ENCODE measurements around the gene CASKIN2. TPM values are rescaled to one million over a fixed set of nuclear protein-coding genes. Genes with fewer than 3 reads are reported as not detected.

Gene CASKIN2
- total and polyA plus RNA-seq, 2 experiments from 2014 or later: 18.1 to 31.2 TPM

DNA sequence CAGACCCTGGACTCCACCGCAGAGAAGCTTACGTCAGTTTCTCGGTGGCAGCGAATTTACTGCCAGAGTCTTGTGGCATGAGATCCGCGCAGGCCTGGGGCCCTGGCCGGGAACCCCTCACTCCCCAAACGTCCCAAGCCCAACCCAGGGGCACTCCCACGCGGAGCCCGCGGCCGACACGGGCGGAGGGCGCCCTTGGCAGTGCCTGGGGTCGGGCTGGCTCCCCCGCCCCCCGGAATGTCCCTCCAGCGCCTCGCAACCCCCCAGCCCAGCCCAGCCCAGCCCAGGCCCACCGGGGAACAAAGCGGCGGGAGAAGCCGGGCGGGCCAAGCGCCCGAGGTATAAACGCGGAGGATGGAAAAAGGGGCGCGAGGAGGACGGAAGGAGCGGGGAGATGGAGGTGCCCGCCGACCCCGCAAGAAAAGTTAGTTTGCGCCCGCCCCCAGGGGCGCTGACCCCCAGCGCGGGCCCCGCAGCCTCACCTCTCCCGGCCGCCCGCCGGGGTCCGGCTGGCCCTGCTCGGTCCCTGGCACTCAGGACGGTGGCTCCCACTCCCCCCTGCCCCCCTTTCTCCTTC lies 330 bp downstream of the CASKIN2 start:
- peak in 1 of 2 donors; percentile 56 for DNase-seq (ENCODE audit: low read depth in 1 of 2, low spot score in 1 of 2)
- peaks cover 26% of the 10 kb centered on the region for H3K4me1 ChIP-seq (ENCODE audit: low read depth)
- H3K4me3 ChIP-seq: peak overlapping the region; percentile 50
- TF ChIP-seq, protein P1, sequence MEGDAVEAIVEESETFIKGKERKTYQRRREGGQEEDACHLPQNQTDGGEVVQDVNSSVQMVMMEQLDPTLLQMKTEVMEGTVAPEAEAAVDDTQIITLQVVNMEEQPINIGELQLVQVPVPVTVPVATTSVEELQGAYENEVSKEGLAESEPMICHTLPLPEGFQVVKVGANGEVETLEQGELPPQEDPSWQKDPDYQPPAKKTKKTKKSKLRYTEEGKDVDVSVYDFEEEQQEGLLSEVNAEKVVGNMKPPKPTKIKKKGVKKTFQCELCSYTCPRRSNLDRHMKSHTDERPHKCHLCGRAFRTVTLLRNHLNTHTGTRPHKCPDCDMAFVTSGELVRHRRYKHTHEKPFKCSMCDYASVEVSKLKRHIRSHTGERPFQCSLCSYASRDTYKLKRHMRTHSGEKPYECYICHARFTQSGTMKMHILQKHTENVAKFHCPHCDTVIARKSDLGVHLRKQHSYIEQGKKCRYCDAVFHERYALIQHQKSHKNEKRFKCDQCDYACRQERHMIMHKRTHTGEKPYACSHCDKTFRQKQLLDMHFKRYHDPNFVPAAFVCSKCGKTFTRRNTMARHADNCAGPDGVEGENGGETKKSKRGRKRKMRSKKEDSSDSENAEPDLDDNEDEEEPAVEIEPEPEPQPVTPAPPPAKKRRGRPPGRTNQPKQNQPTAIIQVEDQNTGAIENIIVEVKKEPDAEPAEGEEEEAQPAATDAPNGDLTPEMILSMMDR (IDR thresholded peaks at IDR 0.05; ENCODE audit: low read depth, low read length): no peak
- H3K27ac ChIP-seq: peak overlapping the region; percentile 59
- H3K36me3 ChIP-seq: no peaks in the 10 kb centered on the region
- H3K27me3 ChIP-seq: no peaks in the 10 kb centered on the region
- H3K9me3 ChIP-seq (ENCODE audit: low read depth): no peaks in the 10 kb centered on the region

DNA sequence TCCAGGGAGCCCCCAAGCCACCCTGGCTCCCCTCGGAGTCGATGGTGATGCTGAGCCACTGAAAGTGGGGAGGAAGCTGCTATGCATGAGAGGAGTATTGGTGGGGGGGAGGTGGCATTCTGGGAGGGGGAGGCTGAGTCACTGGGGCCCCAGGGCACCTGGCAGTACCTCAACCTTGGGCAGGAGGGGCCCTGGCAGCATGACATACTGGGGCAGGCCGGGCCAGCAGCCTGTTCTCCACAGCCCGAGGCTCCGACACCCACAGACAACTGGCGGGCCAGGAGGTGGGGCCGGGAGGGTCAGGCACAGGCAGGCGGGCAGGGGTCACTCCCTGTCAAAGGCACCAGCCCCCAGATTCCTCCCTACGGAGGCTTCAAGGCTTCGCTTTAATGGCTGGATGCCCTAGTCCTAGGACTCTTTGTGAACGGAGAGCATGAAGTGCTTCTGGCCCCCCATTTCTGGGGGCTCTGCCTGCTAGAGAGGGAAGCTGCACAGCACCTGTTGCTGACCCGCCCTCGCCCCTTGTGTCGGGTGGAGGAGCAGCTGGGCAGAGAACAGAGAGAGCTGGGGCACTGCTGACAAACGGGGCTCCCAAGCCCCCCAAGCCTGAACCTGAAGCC lies 928 bp downstream of the CASKIN2 start:
- Histone ChIP-seq H3K27ac (no peak overlapping the region), H3K4me1 (ENCODE audit: low read depth) (peaks cover 26% of the 10 kb centered on the region)
- TF ChIP-seq, protein P1 (IDR thresholded peaks at IDR 0.05; ENCODE audit: low read depth, low read length): no peak

DNA sequence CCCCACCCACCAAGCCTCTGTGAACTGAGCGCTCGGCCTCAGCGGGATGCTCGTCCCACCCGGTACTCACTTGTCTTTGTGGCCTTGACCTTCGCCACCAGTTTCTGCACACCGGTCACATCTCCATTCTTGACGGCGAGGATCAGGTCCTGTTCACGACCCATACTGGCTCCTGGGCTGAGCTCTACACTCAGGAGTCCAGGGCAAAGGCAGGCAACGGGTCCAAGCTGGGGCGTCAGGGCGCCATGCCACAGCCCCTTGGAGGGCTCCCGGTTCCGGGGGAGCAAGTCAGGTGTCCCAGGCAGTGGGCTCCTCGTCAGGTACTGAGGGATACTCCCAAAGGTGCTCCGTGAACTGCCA lies 1.7 kb downstream of the CASKIN2 start:
- Histone ChIP-seq H3K27me3 (no peaks in the 10 kb centered on the region), H3K4me1 (ENCODE audit: low read depth) (peaks cover 26% of the 10 kb centered on the region), H3K36me3 (no peaks in the 10 kb centered on the region), H3K27ac (no peak overlapping the region), H3K9me3 (ENCODE audit: low read depth) (no peaks in the 10 kb centered on the region), H3K4me3 (no peak overlapping the region)
- no peak for DNase-seq (ENCODE audit: low read depth in 1 of 2, low spot score in 1 of 2)
- TF ChIP-seq, protein P1 (IDR thresholded peaks at IDR 0.05; ENCODE audit: low read depth, low read length): no peak

More for the DNA sequence above, 928 bp downstream of the CASKIN2 start:
- no peak for DNase-seq (ENCODE audit: low read depth in 1 of 2, low spot score in 1 of 2)
- no peaks in the 10 kb centered on the region for H3K36me3 ChIP-seq
- H3K27me3 ChIP-seq: no peaks in the 10 kb centered on the region
- H3K4me3 ChIP-seq: peak overlapping the region; percentile 50
- no peaks in the 10 kb centered on the region for H3K9me3 ChIP-seq (ENCODE audit: low read depth)

DNA sequence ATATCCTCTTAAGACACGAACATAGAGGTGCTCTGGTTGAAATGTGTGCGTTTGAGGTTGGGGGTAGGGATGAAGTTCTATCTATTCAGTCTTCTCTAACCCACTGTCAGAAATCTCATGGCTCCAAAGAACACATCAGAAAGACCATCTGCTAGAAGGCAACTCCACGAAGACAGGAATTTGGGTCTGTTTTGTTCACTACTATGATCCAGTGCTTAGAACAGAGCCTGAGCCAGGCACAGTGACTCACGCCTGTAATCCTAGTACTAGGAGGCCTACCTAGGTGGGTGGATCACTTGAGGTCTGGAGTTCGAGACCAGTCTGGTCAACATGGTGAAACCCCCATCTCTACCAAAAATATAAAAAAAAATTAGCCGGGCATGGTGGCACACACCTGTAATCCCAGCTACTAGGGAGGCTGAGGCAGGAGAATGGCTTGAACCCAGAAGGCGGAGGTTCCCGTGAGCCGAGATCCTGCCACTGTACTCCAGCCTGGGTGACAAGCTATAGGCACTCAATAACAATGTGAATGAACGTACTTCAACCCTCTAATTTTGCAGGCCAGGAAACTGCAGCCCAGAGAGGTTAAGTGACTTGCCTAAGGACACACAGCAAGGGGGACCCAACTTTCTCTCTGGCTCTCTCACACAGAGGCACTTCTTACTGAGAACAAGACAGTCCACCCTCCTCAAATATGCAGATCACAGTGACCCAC lies 2.3 kb downstream of the CASKIN2 start:
- H3K36me3 ChIP-seq: no peaks in the 10 kb centered on the region
- no peaks in the 10 kb centered on the region for H3K27me3 ChIP-seq
- TF ChIP-seq, protein P1 (IDR thresholded peaks at IDR 0.05; ENCODE audit: low read depth, low read length): no peak
- no peaks in the 10 kb centered on the region for H3K9me3 ChIP-seq (ENCODE audit: low read depth)
- no peak for DNase-seq (ENCODE audit: low read depth in 1 of 2, low spot score in 1 of 2)
- no peak overlapping the region for H3K4me3 ChIP-seq
- no peak overlapping the region for H3K27ac ChIP-seq
- H3K4me1 ChIP-seq (ENCODE audit: low read depth): peaks cover 26% of the 10 kb centered on the region

DNA sequence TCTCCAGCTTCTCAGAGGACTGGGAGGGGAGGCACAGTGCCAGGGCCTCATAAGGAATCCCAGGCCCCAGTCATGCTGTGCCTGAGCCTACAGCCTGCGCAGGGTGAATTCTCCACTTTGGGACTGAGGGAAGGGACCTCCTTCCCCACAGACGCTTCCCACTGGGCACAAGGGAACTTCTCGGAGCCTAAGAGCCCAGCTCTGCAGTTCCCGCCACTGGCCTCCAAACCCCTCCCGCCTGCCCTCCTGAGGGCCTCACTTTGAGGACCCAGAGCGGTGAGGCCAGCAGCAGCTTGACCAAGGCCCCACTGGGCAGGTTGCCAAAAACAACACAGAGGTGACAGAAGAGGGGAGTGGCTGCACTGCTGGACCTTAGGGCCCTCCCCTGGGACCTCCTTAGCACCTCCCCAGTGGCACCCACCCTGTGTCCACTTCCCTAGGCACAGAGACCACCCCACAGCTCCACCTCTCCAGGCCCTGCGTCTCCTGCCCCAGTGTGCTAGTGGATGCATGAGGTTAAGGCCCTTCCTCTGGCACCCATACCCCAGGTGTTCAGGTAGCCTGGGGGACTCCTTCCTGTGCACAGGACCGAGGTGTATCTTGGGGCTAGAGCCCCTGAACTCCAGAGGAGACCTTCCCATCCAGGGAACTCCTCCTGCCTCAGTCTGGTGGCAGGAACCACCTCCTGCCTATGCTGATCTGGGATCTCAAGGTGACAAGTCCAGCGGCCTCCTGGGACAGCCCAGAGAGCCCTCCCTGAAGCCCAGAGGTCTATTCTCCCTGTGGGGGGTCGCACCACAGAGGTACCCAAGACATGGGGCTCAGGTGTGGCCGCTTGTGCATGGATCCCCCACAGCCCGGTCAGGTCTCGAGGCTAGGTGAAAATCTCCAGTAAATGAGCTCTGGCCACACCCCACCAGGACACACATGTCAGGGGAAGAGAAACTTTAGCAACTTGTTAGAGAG lies 3.4 kb downstream of the CASKIN2 start:
- H3K4me1 ChIP-seq (ENCODE audit: low read depth): peaks cover 20% of the 10 kb centered on the region
- peak; percentile 30 to 92 for DNase-seq (ENCODE audit: low read depth in 1 of 2, low spot score in 1 of 2)
- H3K9me3 ChIP-seq (ENCODE audit: low read depth): no peaks in the 10 kb centered on the region
- peaks cover 4% of the 10 kb centered on the region for H3K36me3 ChIP-seq
- H3K27me3 ChIP-seq: no peaks in the 10 kb centered on the region
- TF ChIP-seq, protein P1 (IDR thresholded peaks at IDR 0.05; ENCODE audit: low read depth, low read length): no peak
- H3K4me3 ChIP-seq: no peak overlapping the region
- H3K27ac ChIP-seq: peak overlapping the region; percentile 71
